CD14-positive monocyte (primary cell): ENCODE results near the gene NHLRC3. TPM values are rescaled to one million over a fixed set of nuclear protein-coding genes. Genes with fewer than 3 reads are reported as not detected.

ENCODE experiments used
- DNase-seq, 3 donors: peaks; one replicate each; pipeline ENCODE4 v3.0.0-alpha.2; 2011 to 2022
- H2AFZ ChIP-seq: 2 replicates; pipeline ENCODE4 v1.6.0; 2012; ENCODE audit warnings: mild to moderate bottlenecking, low read depth, low read length, inconsistent platforms; ENCODE audit not compliant: insufficient read depth, poor library complexity, severe bottlenecking
- H3K27ac ChIP-seq, 2 donors: 1 replicate in 1 of 2; 2 replicates in 1 of 2; pipeline ENCODE4 v1.5.1; 2012 to 2013; ENCODE audit warnings: low read length in 2 of 2, control low read depth in 1 of 2, inconsistent platforms in 1 of 2, low read depth in 1 of 2, mild to moderate bottlenecking in 1 of 2
- H3K27me3 ChIP-seq, 2 donors: one replicate each; pipeline versions ENCODE4 v1.6.0 to v1.6.1; 2011 to 2013; ENCODE audit warnings: low read length in 2 of 2; ENCODE audit not compliant: control insufficient read depth in 2 of 2, insufficient read depth in 2 of 2
- H3K36me3 ChIP-seq, 2 donors: replicated peaks in 1 of 2; 1 replicate in 1 of 2; 2 replicates in 1 of 2; pipeline versions ENCODE4 v1.5.1 to v1.6.1; 2012 to 2013; ENCODE audit warnings: low read length in 2 of 2, control low read depth in 1 of 2, inconsistent platforms in 1 of 2, mild to moderate bottlenecking in 1 of 2; ENCODE audit not compliant: insufficient read depth in 2 of 2, control insufficient read depth in 1 of 2
- H3K4me1 ChIP-seq, 2 donors: 1 replicate in 1 of 2; 2 replicates in 1 of 2; pipeline versions ENCODE4 v1.5.1 to v1.6.1; 2012 to 2013; ENCODE audit warnings: low read length in 2 of 2, control low read depth in 1 of 2, inconsistent platforms in 1 of 2, mild to moderate bottlenecking in 1 of 2, moderate library complexity in 1 of 2; ENCODE audit not compliant: insufficient read depth in 2 of 2, control insufficient read depth in 1 of 2
- H3K4me2 ChIP-seq: replicated peaks from 2 replicates; pipeline ENCODE3; 2012; ENCODE audit warnings: low read length, moderate library complexity, mild to moderate bottlenecking; ENCODE audit not compliant: poor library complexity, severe bottlenecking; ENCODE audit errors: extremely low read depth
- H3K4me3 ChIP-seq, 3 experiments: fragments of 200-600 bp in 1 of 3; sonication (generic) in 1 of 3; replicated peaks in 1 of 3; 1 replicate in 2 of 3; 2 replicates in 1 of 3; pipeline ENCODE4 v1.5.1; 2011 to 2013; ENCODE audit warnings: low read length in 3 of 3, mild to moderate bottlenecking in 3 of 3, control low read depth in 2 of 3, low read depth in 2 of 3, inconsistent platforms in 1 of 3, moderate library complexity in 1 of 3
- H3K79me2 ChIP-seq: 2 replicates; pipeline ENCODE4 v1.6.0; 2012; ENCODE audit warnings: mild to moderate bottlenecking, control low read depth, inconsistent platforms, low read length, moderate library complexity; ENCODE audit not compliant: insufficient read depth
- H3K9ac ChIP-seq: 2 replicates; pipeline ENCODE4 v1.6.0; 2017; ENCODE audit warnings: low read length, mild to moderate bottlenecking; ENCODE audit not compliant: insufficient read depth, poor library complexity, severe bottlenecking
- H3K9me3 ChIP-seq, 2 donors: replicated peaks in 1 of 2; 1 replicate in 1 of 2; 2 replicates in 1 of 2; pipeline versions ENCODE4 v1.5.1 to v1.6.1; 2012 to 2013; ENCODE audit warnings: low read length in 2 of 2, control low read depth in 1 of 2; ENCODE audit not compliant: control insufficient read depth in 1 of 2, insufficient read depth in 1 of 2
- H4K20me1 ChIP-seq: 2 replicates; pipeline ENCODE4 v1.6.0; 2012; ENCODE audit warnings: mild to moderate bottlenecking, low read length, control low read depth, moderate library complexity; ENCODE audit not compliant: insufficient read depth
- H3K27ac Mint-ChIP-seq, 7 donors: one replicate each; pipeline ENCODE4 v1.8.0; 2020; ENCODE audit warnings: mild to moderate bottlenecking in 7 of 7, mixed read lengths in 7 of 7, moderate library complexity in 6 of 7, inconsistent platforms in 2 of 7
- H3K27me3 Mint-ChIP-seq, 3 donors: one replicate each; pipeline ENCODE4 v1.8.0; 2021 to 2022; ENCODE audit warnings: low read depth in 3 of 3, mild to moderate bottlenecking in 3 of 3, mixed read lengths in 3 of 3, moderate library complexity in 3 of 3, inconsistent platforms in 1 of 3
- H3K36me3 Mint-ChIP-seq, 2 donors: one replicate each; pipeline ENCODE4 v1.8.0; 2020; ENCODE audit warnings: mixed read lengths in 2 of 2, inconsistent platforms in 1 of 2, mild to moderate bottlenecking in 1 of 2
- H3K4me1 Mint-ChIP-seq: one replicate; pipeline ENCODE4 v1.8.0; 2020; ENCODE audit warnings: mild to moderate bottlenecking, mixed read lengths
- H3K4me3 Mint-ChIP-seq, 2 donors: one replicate each; pipeline ENCODE4 v1.8.0; 2020; ENCODE audit warnings: mild to moderate bottlenecking in 2 of 2, mixed read lengths in 2 of 2, moderate library complexity in 1 of 2
- H3K9me3 Mint-ChIP-seq, 7 donors: one replicate each; pipeline ENCODE4 v1.8.0; 2020 to 2022; ENCODE audit warnings: mixed read lengths in 7 of 7, mild to moderate bottlenecking in 6 of 7, moderate library complexity in 6 of 7, inconsistent platforms in 2 of 7
- WGBS: methylation state at CpG from one replicate; pipeline ENCODE4 v1.1.5; 2013; ENCODE audit warnings: missing lambda C conversion rate; ENCODE audit not compliant: insufficient coverage; 5-methylcytosine and 5-hydroxymethylcytosine counted together
- intact Hi-C, 2 donors: fragments of 100-400 bp; cut with micrococcal nuclease; formaldehyde crosslinking; loops; one replicate each; pipeline versions ENCODE4 v1.15.0 to v1.15.1; 2023
- polyA plus RNA-seq, 3 donors: library from polyadenylated mRNA; depleted of rRNA in 1 of 3; unstranded in 2 of 3; stranded (reverse) in 1 of 3; fragments of 300-500 nt in 2 of 3; fragments of >200 nt in 1 of 3; fragmentation: Illumina TruSeq in 2 of 3; gene quantifications; 1 replicate in 2 of 3; 2 replicates in 1 of 3; pipeline ENCODE4 v1.2.3, GENCODE V29; 2012 to 2021
- TF ChIP-seq, protein P1 (sequence below): fragments of 200-600 bp; IDR thresholded peaks from one replicate; pipeline ENCODE4 v1.8.0; 2022; ENCODE audit warnings: antibody characterized with exemption, mild to moderate bottlenecking

The NHLRC3 gene
- polyA plus RNA-seq, 3 donors = 12.8 to 17.7 (median 13.0) TPM

DNA sequence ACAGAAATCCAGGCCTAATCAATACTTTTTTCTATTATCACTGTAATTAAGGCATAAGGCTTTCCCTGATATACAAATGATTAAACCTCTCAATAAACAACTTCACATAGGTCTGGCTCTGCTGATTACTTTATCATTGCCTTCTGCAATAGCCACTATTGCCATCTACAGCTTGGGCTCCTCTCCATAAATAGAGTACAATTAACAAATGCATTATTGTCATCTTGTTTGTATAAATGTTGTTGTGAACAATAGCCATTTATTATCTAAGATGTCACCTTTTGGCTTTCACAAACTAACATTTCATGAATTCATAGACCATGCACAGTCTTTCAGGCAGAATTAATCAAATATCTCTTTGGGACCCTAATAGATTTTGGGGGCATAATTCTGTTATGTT, 53.3 kb downstream of the NHLRC3 start:
- no peak overlapping the region for H3K27ac Mint-ChIP-seq
- H3K36me3 Mint-ChIP-seq = no peaks in the 10 kb centered on the region
- H3K4me1 Mint-ChIP-seq = no peaks in the 10 kb centered on the region
- Histone ChIP-seq H3K4me1 (no peaks in the 10 kb centered on the region), H3K27me3 (peaks cover 0 to 3% of the 10 kb centered on the region in 2 donors), H3K9me3 (no peaks in the 10 kb centered on the region), H3K4me3 (no peak overlapping the region), H3K9ac (no peak overlapping the region), H3K36me3 (no peaks in the 10 kb centered on the region), H4K20me1 (no peaks in the 10 kb centered on the region), H3K79me2 (no peaks in the 10 kb centered on the region), H3K4me2 (no peak overlapping the region), H3K27ac (no peak overlapping the region), H2AFZ (no peak overlapping the region)
- no peak for DNase-seq
- TF ChIP-seq, protein P1, sequence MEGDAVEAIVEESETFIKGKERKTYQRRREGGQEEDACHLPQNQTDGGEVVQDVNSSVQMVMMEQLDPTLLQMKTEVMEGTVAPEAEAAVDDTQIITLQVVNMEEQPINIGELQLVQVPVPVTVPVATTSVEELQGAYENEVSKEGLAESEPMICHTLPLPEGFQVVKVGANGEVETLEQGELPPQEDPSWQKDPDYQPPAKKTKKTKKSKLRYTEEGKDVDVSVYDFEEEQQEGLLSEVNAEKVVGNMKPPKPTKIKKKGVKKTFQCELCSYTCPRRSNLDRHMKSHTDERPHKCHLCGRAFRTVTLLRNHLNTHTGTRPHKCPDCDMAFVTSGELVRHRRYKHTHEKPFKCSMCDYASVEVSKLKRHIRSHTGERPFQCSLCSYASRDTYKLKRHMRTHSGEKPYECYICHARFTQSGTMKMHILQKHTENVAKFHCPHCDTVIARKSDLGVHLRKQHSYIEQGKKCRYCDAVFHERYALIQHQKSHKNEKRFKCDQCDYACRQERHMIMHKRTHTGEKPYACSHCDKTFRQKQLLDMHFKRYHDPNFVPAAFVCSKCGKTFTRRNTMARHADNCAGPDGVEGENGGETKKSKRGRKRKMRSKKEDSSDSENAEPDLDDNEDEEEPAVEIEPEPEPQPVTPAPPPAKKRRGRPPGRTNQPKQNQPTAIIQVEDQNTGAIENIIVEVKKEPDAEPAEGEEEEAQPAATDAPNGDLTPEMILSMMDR = no peak
- intact Hi-C loops = no loop called here
- peaks cover 0 to 13% (median 0%) of the 10 kb centered on the region in 7 donors for H3K9me3 Mint-ChIP-seq
- H3K27me3 Mint-ChIP-seq = peaks cover 0 to 5% (median 3%) of the 10 kb centered on the region in 3 donors
- H3K4me3 Mint-ChIP-seq = no peak overlapping the region

DNA sequence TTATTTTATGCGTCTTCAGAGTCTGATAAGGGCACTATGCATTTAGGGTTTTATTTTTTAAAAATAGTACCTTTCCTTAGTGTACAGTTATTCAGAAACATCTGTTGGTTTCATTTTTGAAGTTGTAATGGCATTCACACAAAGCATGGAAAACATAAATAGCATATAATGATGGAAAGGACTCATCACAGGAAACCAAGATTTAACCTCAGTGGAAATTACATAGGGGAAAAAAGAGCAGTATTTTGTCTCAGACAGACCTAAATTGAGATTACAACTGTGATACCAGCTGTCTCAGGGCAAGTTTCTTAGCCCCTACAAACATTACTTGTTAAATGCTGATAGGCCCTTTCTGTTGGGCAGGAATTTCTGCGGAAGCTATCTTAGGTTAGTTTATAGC, 57.2 kb downstream of the NHLRC3 start:
- TF ChIP-seq, protein P1 = no peak
- no peaks in the 10 kb centered on the region for H3K79me2 ChIP-seq
- Mint-ChIP-seq H3K27me3 (peaks cover 0 to 3% (median 3%) of the 10 kb centered on the region in 3 donors), H3K9me3 (peaks cover 0 to 7% (median 0%) of the 10 kb centered on the region in 7 donors), H3K4me1 (no peaks in the 10 kb centered on the region), H3K4me3 (no peak overlapping the region), H3K36me3 (no peaks in the 10 kb centered on the region), H3K27ac (no peak overlapping the region)
- H3K27ac ChIP-seq = no peak overlapping the region
- no peaks in the 10 kb centered on the region for H3K4me1 ChIP-seq
- DNase-seq = no peak
- H3K4me3 ChIP-seq = no peak overlapping the region
- no peak overlapping the region for H3K4me2 ChIP-seq
- no peak overlapping the region for H2AFZ ChIP-seq
- H3K9ac ChIP-seq = no peak overlapping the region
- H4K20me1 ChIP-seq = no peaks in the 10 kb centered on the region
- H3K27me3 ChIP-seq = no peaks in the 10 kb centered on the region
- no CpG with 5 or more reads among the region's 2 CpGs for WGBS
- H3K9me3 ChIP-seq = no peaks in the 10 kb centered on the region
- intact Hi-C loops = no loop called here
- no peaks in the 10 kb centered on the region for H3K36me3 ChIP-seq
